Keratinocyte (primary cell): ENCODE measurements around the gene CD8B. TPM values are rescaled to one million over a fixed set of nuclear protein-coding genes. Genes with fewer than 3 reads are reported as not detected.

Source experiments
- DNase-seq: peaks from one replicate; pipeline ENCODE4 v3.0.0-alpha.2; 2011; ENCODE audit warnings: low read depth, missing footprints, low spot score
- FAIRE-seq: peaks from 2 replicates; lab custom pipeline; 2011; peaks lifted over from hg19 to GRCh38; lab: Jason Lieb, UNC
- H2AFZ ChIP-seq: 2 replicates; pipeline ENCODE4 v1.6.0; 2012; ENCODE audit warnings: low read length, control low read depth, inconsistent platforms; ENCODE audit not compliant: control insufficient read depth
- H3K27ac ChIP-seq: 2 replicates; pipeline ENCODE4 v1.5.1; 2011; ENCODE audit warnings: low read length; ENCODE audit not compliant: control insufficient read depth, insufficient read depth
- H3K27me3 ChIP-seq: 3 replicates; pipeline ENCODE4 v1.6.0; 2011; ENCODE audit warnings: low read length; ENCODE audit not compliant: control insufficient read depth, insufficient read depth; ENCODE audit errors: extremely low read depth
- H3K36me3 ChIP-seq, 2 experiments: 2 replicates in 1 of 2; 3 replicates in 1 of 2; pipeline ENCODE4 v1.5.1; 2011; ENCODE audit warnings: low read length in 2 of 2, mild to moderate bottlenecking in 1 of 2; ENCODE audit not compliant: control insufficient read depth in 2 of 2, insufficient read depth in 2 of 2; ENCODE audit errors: extremely low read depth in 1 of 2
- H3K4me1 ChIP-seq: 3 replicates; pipeline ENCODE4 v1.5.1; 2011; ENCODE audit warnings: low read length; ENCODE audit not compliant: control insufficient read depth, insufficient read depth; ENCODE audit errors: extremely low read depth
- H3K4me2 ChIP-seq: 3 replicates; pipeline ENCODE4 v1.6.0; 2011; ENCODE audit warnings: low read depth, low read length; ENCODE audit not compliant: control insufficient read depth, insufficient read depth; ENCODE audit errors: extremely low read depth
- H3K4me3 ChIP-seq, 3 experiments: fragments of 200-600 bp in 1 of 3; sonication (generic) in 1 of 3; 2 replicates in 2 of 3; 3 replicates in 1 of 3; pipeline ENCODE4 v1.5.1; 2011 to 2016; ENCODE audit warnings: low read length in 3 of 3, mild to moderate bottlenecking in 3 of 3, control low read depth in 2 of 3, inconsistent platforms in 1 of 3, low read depth in 1 of 3, mixed read lengths in 1 of 3, mixed run types in 1 of 3, moderate library complexity in 1 of 3; ENCODE audit not compliant: control insufficient read depth in 2 of 3, insufficient read depth in 2 of 3; ENCODE audit errors: extremely low read depth in 1 of 3
- H3K79me2 ChIP-seq: 2 replicates; pipeline ENCODE4 v1.6.0; 2012; ENCODE audit warnings: low read length; ENCODE audit not compliant: control insufficient read depth, insufficient read depth
- H3K9ac ChIP-seq: 3 replicates; pipeline ENCODE4 v1.6.0; 2011; ENCODE audit warnings: low read length; ENCODE audit not compliant: control insufficient read depth, insufficient read depth; ENCODE audit errors: extremely low read depth
- H3K9me1 ChIP-seq: 3 replicates; pipeline ENCODE4 v1.6.0; 2011; ENCODE audit warnings: low read length; ENCODE audit not compliant: control insufficient read depth, insufficient read depth; ENCODE audit errors: extremely low read depth
- H3K9me3 ChIP-seq: 2 replicates; pipeline ENCODE4 v1.5.1; 2012; ENCODE audit warnings: low read depth, low read length; ENCODE audit not compliant: control insufficient read depth
- H4K20me1 ChIP-seq: 3 replicates; pipeline ENCODE4 v1.6.0; 2011; ENCODE audit warnings: low read length; ENCODE audit not compliant: control insufficient read depth, insufficient read depth; ENCODE audit errors: extremely low read depth
- CTCF ChIP-seq, 3 experiments: IDR thresholded peaks in 1 of 3; conservative IDR thresholded peaks in 1 of 3; optimal IDR thresholded peaks in 1 of 3; 2 replicates in 2 of 3; 3 replicates in 1 of 3; pipeline versions ENCODE3 to v1.5.1; 2011; ENCODE audit warnings: low read length in 3 of 3, mild to moderate bottlenecking in 3 of 3, moderate library complexity in 2 of 3, control low read depth in 1 of 3, inconsistent platforms in 1 of 3; ENCODE audit not compliant: insufficient read depth in 2 of 3; ENCODE audit errors: extremely low read depth in 1 of 3
- EZH2 ChIP-seq: IDR thresholded peaks from one replicate; pipeline ENCODE4 v1.6.1; 2012; ENCODE audit warnings: inconsistent platforms, mild to moderate bottlenecking, low read length, moderate library complexity
- dilution Hi-C: fragments of 300-500 bp; cut with MboI; formaldehyde crosslinking; loops from one replicate; pipeline ENCODE4 v1.7.0; 2020; ENCODE audit warnings: low sequenced_read_pairs; ENCODE audit not compliant: extremely low pct_ligation_motif_present
- polyA plus RNA-seq, 5 experiments: library from polyadenylated mRNA; depleted of rRNA in 3 of 5; stranded (reverse) in 3 of 5; stranded (forward) in 1 of 5; unstranded in 1 of 5; fragments of >200 nt; gene quantifications; 1 replicate in 1 of 5; 2 replicates in 3 of 5; 3 replicates in 1 of 5; pipeline versions ENCODE4 v1.2.1 to v1.2.3, GENCODE V29; 2011 to 2012; ENCODE audit warnings: missing spikeins in 2 of 5, low read depth in 1 of 5, low replicate concordance in 1 of 5

The CD8B gene
- polyA plus RNA-seq, 1 donor (not counting 4 experiments of a cell fraction or from before 2014, with no cell fraction given), result not detected

GRCh38 chr2:86822668-86823345, 38.9 kb downstream of the CD8B start:
- dilution Hi-C loops, result no loop called here

GRCh38 chr2:86821842-86822241, 39.8 kb downstream of the CD8B start:
- FAIRE-seq (peak; percentile 64), DNase-seq (no peak)
- H3K4me2 ChIP-seq, result peak overlapping the region; percentile 44
- H3K27ac ChIP-seq, result no peak overlapping the region
- H2AFZ ChIP-seq, result peak overlapping the region; percentile 17
- no peaks in the 10 kb centered on the region for H3K36me3 ChIP-seq
- dilution Hi-C loops, result no loop called here
- H3K9me3 ChIP-seq, result no peaks in the 10 kb centered on the region
- peak overlapping the region in 1 of 3 experiments; percentile 6 for H3K4me3 ChIP-seq
- no peak for TF ChIP-seq CTCF (optimal IDR thresholded peaks at IDR 0.05 in 1 of 3, IDR thresholded peaks at IDR 0.05 in 1 of 3, conservative IDR thresholded peaks at IDR 0.05 in 1 of 3; ENCODE audit: extremely low read depth in 1 of 3, insufficient read depth in 2 of 3, low read length in 3 of 3)
- no peak for TF ChIP-seq EZH2
- H4K20me1 ChIP-seq, result no peaks in the 10 kb centered on the region
- peaks cover 4% of the 10 kb centered on the region for H3K27me3 ChIP-seq
- no peak overlapping the region for H3K9ac ChIP-seq
- H3K9me1 ChIP-seq, result no peaks in the 10 kb centered on the region
- H3K4me1 ChIP-seq, result peaks cover 4% of the 10 kb centered on the region
- H3K79me2 ChIP-seq, result no peaks in the 10 kb centered on the region

More at GRCh38 chr2:86822668-86823345, 38.9 kb downstream of the CD8B start:
- H3K4me1 ChIP-seq, result peaks cover 4% of the 10 kb centered on the region
- H3K4me2 ChIP-seq, result no peak overlapping the region
- no peaks in the 10 kb centered on the region for H3K9me3 ChIP-seq
- FAIRE-seq, result no peak
- no peak for DNase-seq
- H3K9ac ChIP-seq, result no peak overlapping the region
- H3K36me3 ChIP-seq, result no peaks in the 10 kb centered on the region
- no peaks in the 10 kb centered on the region for H3K79me2 ChIP-seq
- H3K4me3 ChIP-seq, result no peak overlapping the region
- no peaks in the 10 kb centered on the region for H4K20me1 ChIP-seq
- peaks cover 4% of the 10 kb centered on the region for H3K27me3 ChIP-seq
- H3K9me1 ChIP-seq, result no peaks in the 10 kb centered on the region
- TF ChIP-seq CTCF (optimal IDR thresholded peaks at IDR 0.05 in 1 of 3, IDR thresholded peaks at IDR 0.05 in 1 of 3, conservative IDR thresholded peaks at IDR 0.05 in 1 of 3; ENCODE audit: extremely low read depth in 1 of 3, insufficient read depth in 2 of 3, low read length in 3 of 3) (no peak), EZH2 (no peak)
- no peak overlapping the region for H2AFZ ChIP-seq
- no peak overlapping the region for H3K27ac ChIP-seq
